Esophagus squamous epithelium (tissue), 4 donors: Measurements from ENCODE around the gene C9orf153.

Source experiments
- CTCF ChIP-seq, 6 experiments: fragments of 450-650 bp in 4 of 6; fragments of 200-600 bp in 2 of 6; sonication (generic) in 2 of 6; IDR thresholded peaks; one replicate each; pipeline ENCODE4 v1.5.1; 2016 to 2019; ENCODE audit warnings: antibody characterized with exemption in 6 of 6, mild to moderate bottlenecking in 4 of 6, moderate library complexity in 4 of 6
- POLR2A ChIP-seq, 4 donors: fragments of 450-650 bp; IDR thresholded peaks; one replicate each; pipeline ENCODE4 v1.6.1; 2017; ENCODE audit warnings: antibody characterized with exemption in 4 of 4, mild to moderate bottlenecking in 4 of 4, moderate library complexity in 3 of 4

- peak in 1 of 6 experiments; percentile 13 for TF ChIP-seq CTCF (IDR thresholded peaks at IDR 0.05)
- TF ChIP-seq POLR2A (IDR thresholded peaks at IDR 0.05) = no peak
Measured at GRCh38 chr9:86275962-86276361, 16.5 kb upstream of the C9orf153 start.
